ENCODE data around the gene PIP5KL1. TPM values are rescaled to one million over a fixed set of nuclear protein-coding genes. Genes with fewer than 3 reads are reported as not detected.

Gene PIP5KL1
- total RNA-seq, 4 donors from 2014 or later, result 0.44 to 2.3 (median 1.0) TPM; not detected in 1

DNA sequence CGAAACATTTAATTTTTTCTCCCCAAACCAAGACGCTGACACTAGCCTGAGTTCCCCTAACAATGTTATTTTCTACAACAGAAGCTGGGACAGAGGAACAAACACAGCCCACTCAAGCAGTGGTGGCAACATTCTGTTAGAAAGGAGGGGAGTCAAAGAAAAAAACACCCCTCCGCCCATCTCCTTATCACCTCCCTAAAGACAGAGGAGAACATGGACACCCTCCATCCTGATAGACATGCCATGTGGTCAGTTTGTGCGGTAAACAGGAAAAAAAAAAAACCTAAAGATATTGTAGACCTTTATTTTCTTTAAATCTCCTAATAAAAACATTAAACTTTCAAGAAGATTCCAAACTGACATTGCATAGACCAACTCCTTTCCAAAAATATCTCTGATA is 10.0 kb upstream of the PIP5KL1 start:
- TF ChIP-seq, protein P1, sequence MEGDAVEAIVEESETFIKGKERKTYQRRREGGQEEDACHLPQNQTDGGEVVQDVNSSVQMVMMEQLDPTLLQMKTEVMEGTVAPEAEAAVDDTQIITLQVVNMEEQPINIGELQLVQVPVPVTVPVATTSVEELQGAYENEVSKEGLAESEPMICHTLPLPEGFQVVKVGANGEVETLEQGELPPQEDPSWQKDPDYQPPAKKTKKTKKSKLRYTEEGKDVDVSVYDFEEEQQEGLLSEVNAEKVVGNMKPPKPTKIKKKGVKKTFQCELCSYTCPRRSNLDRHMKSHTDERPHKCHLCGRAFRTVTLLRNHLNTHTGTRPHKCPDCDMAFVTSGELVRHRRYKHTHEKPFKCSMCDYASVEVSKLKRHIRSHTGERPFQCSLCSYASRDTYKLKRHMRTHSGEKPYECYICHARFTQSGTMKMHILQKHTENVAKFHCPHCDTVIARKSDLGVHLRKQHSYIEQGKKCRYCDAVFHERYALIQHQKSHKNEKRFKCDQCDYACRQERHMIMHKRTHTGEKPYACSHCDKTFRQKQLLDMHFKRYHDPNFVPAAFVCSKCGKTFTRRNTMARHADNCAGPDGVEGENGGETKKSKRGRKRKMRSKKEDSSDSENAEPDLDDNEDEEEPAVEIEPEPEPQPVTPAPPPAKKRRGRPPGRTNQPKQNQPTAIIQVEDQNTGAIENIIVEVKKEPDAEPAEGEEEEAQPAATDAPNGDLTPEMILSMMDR (IDR thresholded peaks at IDR 0.05; ENCODE audit: low read depth), result no peak

DNA sequence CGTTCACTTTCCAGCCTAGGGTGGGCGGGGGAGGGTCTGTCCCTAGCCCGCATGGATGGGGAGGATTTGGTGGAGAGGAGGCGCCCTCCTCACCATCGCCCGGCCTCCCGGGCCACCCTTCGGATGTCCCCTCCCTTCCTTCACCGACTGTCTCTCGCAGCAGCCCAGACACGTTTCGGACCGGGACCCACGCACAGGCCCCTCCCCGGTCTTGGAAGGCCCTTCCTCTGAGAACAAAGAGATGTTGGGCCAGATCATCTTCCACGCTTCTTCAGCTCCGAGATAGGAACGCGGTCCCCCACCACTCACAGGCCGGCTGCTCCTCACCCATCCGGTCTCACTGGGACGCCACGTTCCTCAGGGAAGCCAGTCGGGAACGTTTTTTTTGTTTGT is 7.7 kb upstream of the PIP5KL1 start:
- TF ChIP-seq, protein P1 (IDR thresholded peaks at IDR 0.05; ENCODE audit: low read depth), result no peak

DNA sequence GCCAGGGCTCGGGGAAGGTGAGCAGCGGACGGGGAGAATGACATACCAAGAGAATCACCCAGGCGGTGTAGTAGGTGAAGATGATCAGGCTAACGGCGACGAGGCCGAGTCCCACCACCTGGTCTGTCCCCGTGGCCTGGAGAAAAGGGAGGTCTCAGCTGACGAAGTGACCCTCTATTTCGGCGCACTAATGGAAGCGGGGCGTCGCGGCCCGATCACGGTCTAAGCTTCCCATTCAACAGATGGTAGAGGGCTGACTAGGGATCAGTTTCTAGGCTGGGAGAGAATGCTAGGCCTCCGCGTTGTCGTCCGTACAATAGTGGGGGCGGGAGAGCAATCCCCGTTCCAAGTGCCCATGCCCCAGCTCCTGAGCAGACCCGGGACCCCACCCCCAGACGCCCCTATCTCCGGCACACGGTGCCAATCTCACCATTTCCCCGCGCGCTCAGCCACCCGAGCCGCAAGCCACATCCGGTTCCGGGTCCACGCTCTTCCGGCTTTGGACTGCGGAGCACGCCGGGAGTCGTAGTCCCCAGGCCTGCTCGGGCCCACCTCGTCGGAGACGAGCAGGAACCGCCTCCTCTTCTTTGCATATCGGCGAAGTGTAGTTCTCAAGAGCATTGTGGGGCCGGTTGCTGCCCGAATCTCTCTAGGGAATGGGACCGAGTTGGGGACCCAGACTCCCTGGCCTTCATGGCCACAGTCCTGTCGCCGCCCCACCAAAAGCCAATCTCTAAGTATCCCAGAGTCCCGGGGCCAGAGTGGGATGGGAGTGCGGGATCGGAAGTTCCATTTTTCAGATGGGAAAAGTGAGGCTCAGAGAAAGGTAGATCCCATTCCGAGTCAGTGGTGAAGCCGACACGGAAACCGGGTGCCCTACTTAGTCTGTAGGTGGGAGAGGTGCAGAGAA is 7.1 kb upstream of the PIP5KL1 start, which contains the start of gene DPM2:
Gene DPM2, minus strand, starts transcription at position 467 of the 910 bp plus-strand sequence. Its CDS starts 34 bp downstream, at position 433.
- TF ChIP-seq, protein P1 (IDR thresholded peaks at IDR 0.05; ENCODE audit: low read depth), result no peak

DNA sequence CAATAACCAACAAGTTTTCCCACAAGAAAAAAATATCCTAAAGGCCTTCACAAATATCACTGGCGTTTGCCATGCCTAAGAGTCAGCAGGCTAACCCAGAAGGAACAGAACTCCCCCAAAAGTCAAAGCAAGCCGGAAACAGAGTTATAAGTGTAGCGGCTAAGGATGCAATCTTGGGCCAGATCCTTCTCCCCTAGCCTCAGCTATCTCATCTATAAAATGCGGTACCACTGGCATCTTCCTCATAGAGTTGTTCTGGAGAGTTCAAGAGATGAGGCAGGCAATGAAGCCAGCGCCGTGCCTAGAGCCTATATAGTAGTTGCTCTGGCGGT is 6.4 kb upstream of the PIP5KL1 start:
- TF ChIP-seq, protein P1 (IDR thresholded peaks at IDR 0.05; ENCODE audit: low read depth), result no peak

DNA sequence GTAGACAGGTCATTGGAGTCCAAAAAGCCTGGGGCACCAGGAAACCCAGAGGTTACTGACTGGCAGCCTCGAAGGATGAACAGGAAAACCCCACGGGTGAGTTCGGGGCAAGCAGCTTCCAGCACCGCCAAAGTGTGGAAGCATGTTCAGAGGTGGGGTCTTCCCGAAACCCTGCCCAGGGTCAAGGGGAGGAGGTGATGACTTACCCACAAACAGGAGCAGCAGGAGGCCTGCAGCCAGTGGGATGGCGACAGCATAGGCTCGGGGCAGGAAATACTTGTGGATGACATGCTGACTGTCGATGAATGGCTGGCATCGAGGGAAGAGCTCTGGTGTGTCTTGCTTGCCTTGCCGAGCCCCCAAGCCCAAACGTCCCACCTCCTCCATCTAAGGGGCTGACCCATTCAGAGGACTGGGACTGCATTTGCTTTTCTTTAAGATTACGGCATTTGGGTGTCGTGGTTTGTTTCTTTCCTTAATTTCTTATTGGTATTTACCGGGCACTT is 5.8 kb upstream of the PIP5KL1 start:
- TF ChIP-seq, protein P1 (IDR thresholded peaks at IDR 0.05; ENCODE audit: low read depth), result no peak

DNA sequence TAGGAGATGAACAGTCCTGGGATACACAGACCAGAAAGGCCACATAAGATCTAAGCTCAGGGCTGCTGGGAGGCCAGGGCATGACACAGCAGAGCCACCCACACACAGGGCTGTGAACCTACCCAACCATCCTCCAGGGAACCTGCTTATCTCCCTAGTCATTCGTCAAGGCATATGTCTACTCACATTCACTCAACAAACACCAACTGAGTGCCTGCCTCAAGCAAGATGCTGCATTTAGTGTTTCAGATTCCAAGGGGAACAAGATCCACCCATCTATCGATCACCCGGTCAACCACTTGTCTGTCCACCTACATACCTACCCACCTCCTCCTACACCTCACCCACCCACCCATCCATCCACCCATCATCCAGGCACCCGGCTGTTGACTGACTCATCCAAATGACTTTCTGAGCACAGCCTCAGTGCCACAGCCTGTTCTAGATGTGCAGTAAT is 5.2 kb upstream of the PIP5KL1 start:
- TF ChIP-seq, protein P1 (IDR thresholded peaks at IDR 0.05; ENCODE audit: low read depth), result no peak

DNA sequence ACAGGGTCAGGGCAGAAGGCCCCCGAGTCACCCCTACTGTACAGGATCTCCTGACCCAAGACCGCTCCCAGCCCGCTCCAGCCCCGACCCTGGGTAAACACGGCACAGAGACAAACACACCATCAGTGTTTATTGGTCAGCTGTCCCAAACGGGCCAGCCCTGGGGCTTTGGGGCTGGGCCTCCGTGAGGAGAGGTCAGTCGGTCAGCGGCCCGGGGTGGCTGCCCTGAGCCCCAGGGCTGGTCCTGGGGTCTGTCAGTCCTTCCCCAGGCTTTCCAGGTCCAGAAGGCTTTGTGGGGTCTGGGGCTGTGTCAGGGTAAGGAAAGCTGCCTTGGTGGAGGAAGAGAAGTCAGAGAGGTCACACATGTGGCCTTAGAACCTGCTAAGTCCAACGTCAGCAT is 4.4 kb upstream of the PIP5KL1 start:
- TF ChIP-seq, protein P1 (IDR thresholded peaks at IDR 0.05; ENCODE audit: low read depth), result no peak

Measured in subcutaneous adipose tissue (tissue), 4 donors.